Sigmoid colon (tissue), 7 donors: Measurements from ENCODE around the gene MOB1B. TPM values are rescaled to one million over a fixed set of nuclear protein-coding genes. Genes with fewer than 3 reads are reported as not detected.

Experiments used
- DNase-seq: peaks from one replicate; pipeline ENCODE4 v3.0.0-alpha.2; 2019
- H3K27ac ChIP-seq, 4 donors: fragments of 200-600 bp; sonication (generic); one replicate each; pipeline ENCODE4 v1.5.1; 2016 to 2019; ENCODE audit warnings: mild to moderate bottlenecking in 1 of 4
- H3K27me3 ChIP-seq, 3 donors: fragments of 200-600 bp; sonication (generic); one replicate each; pipeline ENCODE4 v1.5.1; 2019; ENCODE audit warnings: mild to moderate bottlenecking in 1 of 3
- H3K36me3 ChIP-seq, 4 donors: fragments of 200-600 bp; sonication (generic); one replicate each; pipeline ENCODE4 v1.5.1; 2016 to 2019
- H3K4me1 ChIP-seq, 4 donors: fragments of 200-600 bp; sonication (generic); one replicate each; pipeline ENCODE4 v1.5.1; 2017 to 2019
- H3K4me3 ChIP-seq, 4 donors: fragments of 200-600 bp; sonication (generic); one replicate each; pipeline ENCODE4 v1.5.1; 2017 to 2019; ENCODE audit warnings: mild to moderate bottlenecking in 2 of 4, moderate library complexity in 1 of 4
- H3K9me3 ChIP-seq, 4 donors: fragments of 200-600 bp in 3 of 4; sonication (generic) in 3 of 4; one replicate each; pipeline versions ENCODE4 v1.5.1 to v1.6.1; 2013 to 2019
- EP300 ChIP-seq, 4 donors: sonication (generic); formaldehyde crosslinking; IDR thresholded peaks; one replicate each; pipeline ENCODE4 v1.6.1; 2017; ENCODE audit warnings: antibody characterized with exemption in 4 of 4
- POLR2A ChIP-seq, 2 donors: fragments of 450-650 bp; IDR thresholded peaks; one replicate each; pipeline ENCODE4 v1.6.1; 2016; ENCODE audit warnings: antibody characterized with exemption in 2 of 2, mild to moderate bottlenecking in 2 of 2, moderate library complexity in 2 of 2
- POLR2AphosphoS5 ChIP-seq, 4 donors: sonication (generic); formaldehyde crosslinking; IDR thresholded peaks; one replicate each; pipeline ENCODE4 v1.6.1; 2017; ENCODE audit warnings: antibody characterized with exemption in 4 of 4
- WGBS, 2 donors: extraction: QIAGEN DNeasy Blood & Tissue Kit; methylation state at CpG; one replicate each; pipeline ENCODE4 v1.1.7; 2013; 5-methylcytosine and 5-hydroxymethylcytosine counted together
- intact Hi-C: fragments of 100-400 bp; cut with DNase I; formaldehyde crosslinking; loops from one replicate; pipeline ENCODE4 v1.15.1; 2023
- polyA plus RNA-seq, 3 donors: library from polyadenylated mRNA; stranded (reverse); fragments of 200-250 nt; gene quantifications; one replicate each; pipeline ENCODE4 v1.2.3, GENCODE V29; 2013
- total RNA-seq, 4 donors: library from RNA; depleted of rRNA; stranded (reverse); fragments of >200 nt; gene quantifications; one replicate each; pipeline ENCODE4 v1.1.0, GENCODE V29; 2016
- TF ChIP-seq, protein P1 (sequence below), 4 experiments: fragments of 450-650 bp in 3 of 4; fragments of 200-600 bp in 1 of 4; IDR thresholded peaks; one replicate each; pipeline ENCODE4 v1.5.1; 2016 to 2019; ENCODE audit warnings: antibody characterized with exemption in 4 of 4, mild to moderate bottlenecking in 3 of 4, moderate library complexity in 2 of 4
- donor health status: healthy with polysubstance abuse.
- donor health status: Bipolar disorder and iron deficiency.
- donor health status: healthy.

The MOB1B gene
- total and polyA plus RNA-seq, 7 donors, result 3.0 to 21.7 (median 15.7) TPM

DNA sequence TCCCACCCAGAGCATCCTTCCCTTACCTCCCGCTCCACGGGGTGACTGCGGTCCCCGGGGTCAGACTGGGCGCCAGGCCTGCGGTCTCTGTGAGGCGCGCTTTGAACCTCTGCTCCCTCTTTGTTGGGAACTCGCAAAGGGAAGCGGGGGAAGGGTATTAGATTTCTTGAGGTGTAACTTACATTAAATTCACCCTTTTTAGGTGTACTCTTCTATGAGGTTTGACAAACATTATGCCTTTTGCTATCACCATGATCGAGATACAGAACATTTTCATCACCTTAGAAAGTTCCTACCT, 91.8 kb downstream of the MOB1B start:
- peaks cover 0 to 11% (median 0%) of the 10 kb centered on the region in 4 donors for H3K36me3 ChIP-seq
- no peaks in the 10 kb centered on the region for H3K27me3 ChIP-seq
- H3K4me1 ChIP-seq, result peaks cover 0 to 45% (median 23%) of the 10 kb centered on the region in 4 donors
- TF ChIP-seq EP300 (IDR thresholded peaks at IDR 0.05) (no peak), POLR2A (IDR thresholded peaks at IDR 0.05) (no peak), POLR2AphosphoS5 (IDR thresholded peaks at IDR 0.05) (no peak)
- TF ChIP-seq, protein P1, sequence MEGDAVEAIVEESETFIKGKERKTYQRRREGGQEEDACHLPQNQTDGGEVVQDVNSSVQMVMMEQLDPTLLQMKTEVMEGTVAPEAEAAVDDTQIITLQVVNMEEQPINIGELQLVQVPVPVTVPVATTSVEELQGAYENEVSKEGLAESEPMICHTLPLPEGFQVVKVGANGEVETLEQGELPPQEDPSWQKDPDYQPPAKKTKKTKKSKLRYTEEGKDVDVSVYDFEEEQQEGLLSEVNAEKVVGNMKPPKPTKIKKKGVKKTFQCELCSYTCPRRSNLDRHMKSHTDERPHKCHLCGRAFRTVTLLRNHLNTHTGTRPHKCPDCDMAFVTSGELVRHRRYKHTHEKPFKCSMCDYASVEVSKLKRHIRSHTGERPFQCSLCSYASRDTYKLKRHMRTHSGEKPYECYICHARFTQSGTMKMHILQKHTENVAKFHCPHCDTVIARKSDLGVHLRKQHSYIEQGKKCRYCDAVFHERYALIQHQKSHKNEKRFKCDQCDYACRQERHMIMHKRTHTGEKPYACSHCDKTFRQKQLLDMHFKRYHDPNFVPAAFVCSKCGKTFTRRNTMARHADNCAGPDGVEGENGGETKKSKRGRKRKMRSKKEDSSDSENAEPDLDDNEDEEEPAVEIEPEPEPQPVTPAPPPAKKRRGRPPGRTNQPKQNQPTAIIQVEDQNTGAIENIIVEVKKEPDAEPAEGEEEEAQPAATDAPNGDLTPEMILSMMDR (IDR thresholded peaks at IDR 0.05), result no peak
- no peak for DNase-seq
- H3K9me3 ChIP-seq, result no peaks in the 10 kb centered on the region
- 0 to 1% methylated on average over 11 of the region's 11 CpGs for WGBS, 2 donors
- H3K27ac ChIP-seq, result peak overlapping the region; percentile 84 to 88 (median 86)
- H3K4me3 ChIP-seq, result peak overlapping the region; percentile 61 to 85 (median 75)
- intact Hi-C loops, result no loop called here

DNA sequence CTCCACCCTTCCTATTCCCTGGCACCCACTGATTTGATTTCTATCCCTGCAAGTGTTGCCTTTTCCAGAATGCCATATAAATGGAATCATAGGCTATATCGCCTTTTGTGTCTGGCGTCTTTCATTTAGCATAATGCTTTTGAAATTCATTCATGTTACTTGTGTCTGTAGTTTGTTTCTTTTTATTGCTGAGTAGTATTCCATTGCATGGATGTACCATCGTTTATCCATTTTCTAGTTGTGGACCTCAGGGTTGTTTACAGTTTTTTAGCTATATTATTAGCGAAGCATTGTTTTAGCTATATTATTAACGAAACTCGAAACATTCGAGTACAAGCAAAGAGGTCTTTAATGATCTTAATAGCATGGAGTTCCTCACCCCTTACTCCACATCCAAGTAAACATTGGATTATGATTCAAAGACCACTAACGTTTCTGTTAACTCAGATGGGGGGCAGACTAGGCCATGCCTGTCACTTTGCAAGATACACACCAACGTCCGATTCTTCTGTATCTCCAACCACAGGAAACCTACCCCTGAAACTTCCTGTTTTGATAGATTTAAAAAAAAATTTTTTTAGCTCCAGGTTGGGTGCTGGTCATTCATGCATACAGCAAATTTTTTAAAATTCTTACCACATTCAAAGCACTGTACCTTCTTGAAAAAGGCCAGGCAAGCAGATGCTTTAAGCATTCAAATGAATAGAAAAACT, 92.4 kb downstream of the MOB1B start:
- no peak for DNase-seq
- intact Hi-C loops, result no loop called here
- Histone ChIP-seq H3K27me3 (no peaks in the 10 kb centered on the region), H3K9me3 (no peaks in the 10 kb centered on the region), H3K4me1 (peaks cover 0 to 45% (median 23%) of the 10 kb centered on the region in 4 donors), H3K27ac (peak overlapping the region in 3 of 4 donors; percentile 84 to 87 (median 86)), H3K4me3 (peak overlapping the region; percentile 61 to 85 (median 75)), H3K36me3 (peaks cover 0 to 16% (median 0%) of the 10 kb centered on the region in 4 donors)
- WGBS, 2 donors, result 46 to 67% methylated on average over 10 of the region's 10 CpGs
- TF ChIP-seq EP300 (IDR thresholded peaks at IDR 0.05), result no peak
- TF ChIP-seq, protein P1 (IDR thresholded peaks at IDR 0.05), result no peak
- TF ChIP-seq POLR2AphosphoS5 (IDR thresholded peaks at IDR 0.05), result no peak
- no peak for TF ChIP-seq POLR2A (IDR thresholded peaks at IDR 0.05)

DNA sequence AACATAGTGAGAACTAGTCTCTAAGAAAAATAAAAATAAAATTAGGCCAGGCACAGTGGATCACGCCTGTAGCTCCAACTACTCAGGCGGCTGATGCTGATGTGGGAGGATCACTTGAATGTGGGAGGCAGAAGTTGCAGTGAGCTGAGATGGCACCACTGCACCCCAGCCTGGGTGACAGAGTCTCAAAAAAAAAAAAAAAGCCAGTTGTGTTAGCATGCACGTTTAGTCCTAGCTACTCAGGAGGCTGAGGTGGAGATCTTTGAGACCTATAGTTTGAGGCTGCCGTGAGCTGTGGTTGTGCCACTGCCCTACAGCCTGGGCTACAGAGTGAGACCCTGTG, 93.8 kb downstream of the MOB1B start:
- peaks cover 0 to 45% (median 23%) of the 10 kb centered on the region in 4 donors for H3K4me1 ChIP-seq
- DNase-seq, result no peak
- no peak overlapping the region for H3K4me3 ChIP-seq
- WGBS, 2 donors, result 38 to 72% methylated on average over 4 of the region's 4 CpGs
- no peaks in the 10 kb centered on the region for H3K27me3 ChIP-seq
- no peak overlapping the region for H3K27ac ChIP-seq
- no peaks in the 10 kb centered on the region for H3K9me3 ChIP-seq
- peaks cover 0 to 16% (median 0%) of the 10 kb centered on the region in 4 donors for H3K36me3 ChIP-seq
- intact Hi-C loops, result no loop called here
- TF ChIP-seq POLR2A (IDR thresholded peaks at IDR 0.05), result no peak
- TF ChIP-seq POLR2AphosphoS5 (IDR thresholded peaks at IDR 0.05), result no peak
- TF ChIP-seq EP300 (IDR thresholded peaks at IDR 0.05), result no peak
- TF ChIP-seq, protein P1 (IDR thresholded peaks at IDR 0.05), result no peak

DNA sequence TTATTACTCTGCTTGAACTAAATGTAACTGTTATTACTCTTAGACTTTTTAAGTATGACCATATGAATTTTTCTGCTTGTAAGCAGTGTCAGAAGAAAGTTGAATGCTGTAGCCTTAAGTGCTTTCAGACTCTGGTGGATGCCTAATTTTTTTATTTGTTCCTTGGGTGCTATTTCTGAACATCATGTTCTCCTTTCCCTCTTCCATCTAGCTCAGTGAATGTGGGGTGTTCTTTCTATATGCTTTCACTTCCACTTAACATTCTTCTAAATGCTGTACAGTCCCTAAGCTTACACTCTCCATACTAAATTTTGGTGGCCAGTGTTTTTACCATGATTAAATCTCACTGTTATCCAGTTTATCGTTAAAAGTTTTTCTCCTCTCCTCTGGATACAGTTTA, 94.9 kb downstream of the MOB1B start:
- peak overlapping the region in 2 of 4 donors; percentile 12 for H3K27ac ChIP-seq
- H3K4me3 ChIP-seq, result no peak overlapping the region
- TF ChIP-seq POLR2AphosphoS5 (IDR thresholded peaks at IDR 0.05) (no peak), EP300 (IDR thresholded peaks at IDR 0.05) (no peak), POLR2A (IDR thresholded peaks at IDR 0.05) (no peak)
- TF ChIP-seq, protein P1 (IDR thresholded peaks at IDR 0.05), result no peak
- H3K27me3 ChIP-seq, result no peaks in the 10 kb centered on the region
- no peak for DNase-seq
- WGBS, 2 donors, result 65 to 73% methylated on average over 1 of the region's 1 CpG
- H3K4me1 ChIP-seq, result peaks cover 0 to 45% (median 23%) of the 10 kb centered on the region in 4 donors
- H3K36me3 ChIP-seq, result peaks cover 0 to 16% (median 0%) of the 10 kb centered on the region in 4 donors
- H3K9me3 ChIP-seq, result no peaks in the 10 kb centered on the region
- intact Hi-C loops, result no loop called here
